PFSK-1 (cell line): ENCODE measurements around the gene CREB3L2.
A peak's percentile ranks its signal among the peaks of the same experiment; 100 is the strongest.

ENCODE experiments used
- FOXP2 ChIP-seq: optimal IDR thresholded peaks from 2 replicates; pipeline ENCODE3; 2011; ENCODE audit warnings: borderline replicate concordance, control low read depth, inconsistent platforms; ENCODE audit not compliant: insufficient read depth; ENCODE audit errors: extremely low read length, extremely low read depth
- POLR2AphosphoS5 ChIP-seq: IDR thresholded peaks from 2 replicates; pipeline ENCODE4 v1.6.1; 2012; ENCODE audit warnings: low read depth, mild to moderate bottlenecking, control low read depth, low read length, moderate library complexity
- REST ChIP-seq, 2 experiments: IDR thresholded peaks; 2 replicates each; pipeline versions ENCODE4 v1.6.1 to v1.8.0; 2011 to 2012; ENCODE audit warnings: low read depth in 2 of 2, low read length in 2 of 2, control low read depth in 1 of 2, inconsistent platforms in 1 of 2, mild to moderate bottlenecking in 1 of 2, moderate library complexity in 1 of 2; ENCODE audit not compliant: insufficient read depth in 1 of 2
- SIN3A ChIP-seq: IDR thresholded peaks from 2 replicates; pipeline ENCODE4 v1.6.1; 2012; ENCODE audit warnings: mild to moderate bottlenecking, low read length, moderate library complexity, borderline replicate concordance; ENCODE audit not compliant: insufficient read depth
- TAF1 ChIP-seq: IDR thresholded peaks from 2 replicates; pipeline ENCODE4 v1.6.1; 2012; ENCODE audit warnings: low read length, control low read depth, borderline replicate concordance; ENCODE audit not compliant: insufficient read depth

The CREB3L2 gene

GRCh38 chr7:137980308-137980707 is 21.6 kb downstream of the CREB3L2 start:
- TF ChIP-seq REST (IDR thresholded peaks at IDR 0.05; ENCODE audit: insufficient read depth in 1 of 2, low read depth in 2 of 2, low read length in 2 of 2) (no peak), FOXP2 (no peak), POLR2AphosphoS5 (no peak)

DNA sequence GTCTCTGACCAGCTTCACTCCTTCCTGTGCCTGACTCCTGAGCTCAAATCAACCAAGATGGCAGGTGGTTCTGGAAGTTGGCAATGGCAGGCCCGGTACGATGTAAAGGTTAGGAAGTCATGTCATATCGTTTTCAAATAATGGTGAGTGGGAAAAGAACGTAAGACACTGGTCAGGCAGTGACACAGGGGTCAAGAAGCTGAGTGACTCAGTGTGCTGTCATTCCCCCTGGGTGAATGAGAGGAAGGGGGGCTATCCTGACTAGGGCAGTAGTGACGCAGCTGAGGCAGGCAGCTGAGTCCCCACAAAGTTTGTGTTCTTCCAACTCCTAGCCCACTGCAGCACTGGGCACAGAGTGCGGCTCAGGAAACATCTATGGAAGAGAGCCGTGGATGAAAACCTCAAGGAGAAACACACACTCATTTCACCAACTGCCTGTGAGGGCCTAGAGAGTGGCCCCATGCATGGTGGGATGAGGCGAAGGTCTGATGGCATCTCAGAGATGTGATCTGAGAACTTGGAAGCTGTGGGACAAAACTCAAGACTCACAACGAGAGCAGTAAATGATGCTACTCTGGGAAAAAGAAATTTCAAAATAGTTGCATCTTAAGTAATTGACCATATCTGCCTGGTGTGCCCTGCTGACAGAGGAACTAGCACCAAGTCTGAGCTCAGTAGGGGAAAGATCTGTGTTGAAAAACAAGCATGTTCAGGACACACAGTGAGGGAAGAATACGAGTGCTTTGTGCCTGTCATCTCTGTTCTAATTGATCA is 23.2 kb downstream of the CREB3L2 start:
- TF ChIP-seq FOXP2 (peak; percentile 70), SIN3A (no peak), POLR2AphosphoS5 (no peak), REST (IDR thresholded peaks at IDR 0.05; ENCODE audit: insufficient read depth in 1 of 2, low read depth in 2 of 2, low read length in 2 of 2) (0 out of 4 replicates have a peak, but pooled peaks of 1 of the 2 experiments have one; percentile 9), TAF1 (no peak)

DNA sequence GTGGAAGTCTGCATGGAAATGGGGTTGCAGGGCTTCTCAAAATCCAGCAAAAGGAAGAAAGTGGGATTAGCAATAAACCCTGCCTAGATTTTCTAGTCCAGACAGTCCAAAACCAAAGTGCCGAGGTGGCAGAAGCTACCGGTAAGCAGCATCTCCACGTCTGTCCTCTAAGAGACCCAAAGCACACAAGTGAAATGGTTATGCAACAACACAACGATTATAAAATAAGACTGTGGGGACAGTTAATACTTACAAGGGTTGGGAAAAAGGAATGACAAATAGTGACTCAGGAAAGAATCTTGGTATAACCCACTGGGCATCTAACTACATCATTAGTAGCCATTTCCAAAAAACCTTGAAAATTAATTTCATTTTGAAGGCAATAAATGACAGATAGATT is 24.7 kb downstream of the CREB3L2 start:
- no peak for TF ChIP-seq FOXP2
- TF ChIP-seq TAF1 = no peak
- no peak for TF ChIP-seq SIN3A
- TF ChIP-seq REST (IDR thresholded peaks at IDR 0.05; ENCODE audit: insufficient read depth in 1 of 2, low read depth in 2 of 2, low read length in 2 of 2) = no peak
- TF ChIP-seq POLR2AphosphoS5 = no peak

- TF ChIP-seq FOXP2 = no peak
Measured at GRCh38 chr7:137976696-137977095, 25.2 kb downstream of the CREB3L2 start.

GRCh38 chr7:137976232-137976631 is 25.7 kb downstream of the CREB3L2 start:
- TF ChIP-seq SIN3A = no peak
- TF ChIP-seq TAF1 = no peak
- TF ChIP-seq POLR2AphosphoS5 = no peak

GRCh38 chr7:137975768-137976167 is 26.1 kb downstream of the CREB3L2 start:
- no peak for TF ChIP-seq POLR2AphosphoS5
- TF ChIP-seq FOXP2 = no peak
- no peak for TF ChIP-seq TAF1
- TF ChIP-seq REST (IDR thresholded peaks at IDR 0.05; ENCODE audit: insufficient read depth in 1 of 2, low read depth in 2 of 2, low read length in 2 of 2) = no peak
- TF ChIP-seq SIN3A = no peak
